GM18873 (cell line): ENCODE results near the gene MYL6B.
A peak's percentile ranks its signal among the peaks of the same experiment; 100 is the strongest.
"Not testable (repeated sequence)": the region's sequence is repeated elsewhere in the genome, so short reads cannot be mapped to it uniquely, and the experiment has no call there.

Experiments
- ATAC-seq: cut with Tn5 transposase; IDR thresholded peaks from one replicate; pipeline ENCODE4 v1.9.1; 2021; ENCODE audit warnings: mild to moderate bottlenecking, moderate library complexity, moderate number of reproducible peaks; ENCODE audit not compliant: unreplicated experiment, low FRiP score

Gene MYL6B

GRCh38 chr12:56151672-56152131 is 685 bp upstream of the MYL6B start:
- peak; percentile 42 for ATAC-seq

GRCh38 chr12:56152756-56153677 is 630 bp downstream of the MYL6B start:
- no peak for ATAC-seq

GRCh38 chr12:56153678-56154065 is 1.3 kb downstream of the MYL6B start:
- ATAC-seq: no peak

- ATAC-seq: no peak
Observed at GRCh38 chr12:56154246-56154771, 1.9 kb downstream of the MYL6B start.

- ATAC-seq: no peak
Observed at GRCh38 chr12:56154818-56155217, 2.4 kb downstream of the MYL6B start.

DNA sequence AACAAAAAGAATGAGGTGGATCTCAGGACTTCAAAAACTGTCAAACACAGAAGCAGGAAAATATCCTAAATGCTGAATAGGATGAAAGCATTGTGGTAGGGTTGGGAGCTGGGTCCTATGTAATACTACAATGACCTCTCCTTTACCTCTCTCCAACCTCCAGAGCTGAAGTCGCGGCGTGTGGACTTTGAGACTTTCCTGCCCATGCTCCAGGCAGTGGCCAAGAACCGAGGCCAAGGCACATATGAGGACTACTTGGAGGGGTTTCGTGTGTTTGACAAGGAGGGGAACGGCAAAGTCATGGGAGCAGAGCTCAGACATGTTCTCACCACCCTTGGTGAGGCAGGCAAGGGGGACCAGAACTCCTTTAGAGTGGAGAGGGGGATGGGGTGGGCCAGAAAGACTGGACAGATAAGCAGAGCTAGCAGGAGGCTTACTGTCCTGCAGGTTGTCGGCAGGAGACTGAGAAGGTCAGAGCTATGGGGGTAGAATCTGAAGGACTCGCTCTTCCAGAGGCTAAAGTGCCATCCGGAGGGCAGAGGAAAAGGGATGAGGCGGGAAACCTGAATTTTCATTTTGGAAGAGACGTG is 3.0 kb downstream of the MYL6B start:
- ATAC-seq: no peak

GRCh38 chr12:56156464-56157200 is 4.2 kb downstream of the MYL6B start:
- ATAC-seq: not testable (repeated sequence)

DNA sequence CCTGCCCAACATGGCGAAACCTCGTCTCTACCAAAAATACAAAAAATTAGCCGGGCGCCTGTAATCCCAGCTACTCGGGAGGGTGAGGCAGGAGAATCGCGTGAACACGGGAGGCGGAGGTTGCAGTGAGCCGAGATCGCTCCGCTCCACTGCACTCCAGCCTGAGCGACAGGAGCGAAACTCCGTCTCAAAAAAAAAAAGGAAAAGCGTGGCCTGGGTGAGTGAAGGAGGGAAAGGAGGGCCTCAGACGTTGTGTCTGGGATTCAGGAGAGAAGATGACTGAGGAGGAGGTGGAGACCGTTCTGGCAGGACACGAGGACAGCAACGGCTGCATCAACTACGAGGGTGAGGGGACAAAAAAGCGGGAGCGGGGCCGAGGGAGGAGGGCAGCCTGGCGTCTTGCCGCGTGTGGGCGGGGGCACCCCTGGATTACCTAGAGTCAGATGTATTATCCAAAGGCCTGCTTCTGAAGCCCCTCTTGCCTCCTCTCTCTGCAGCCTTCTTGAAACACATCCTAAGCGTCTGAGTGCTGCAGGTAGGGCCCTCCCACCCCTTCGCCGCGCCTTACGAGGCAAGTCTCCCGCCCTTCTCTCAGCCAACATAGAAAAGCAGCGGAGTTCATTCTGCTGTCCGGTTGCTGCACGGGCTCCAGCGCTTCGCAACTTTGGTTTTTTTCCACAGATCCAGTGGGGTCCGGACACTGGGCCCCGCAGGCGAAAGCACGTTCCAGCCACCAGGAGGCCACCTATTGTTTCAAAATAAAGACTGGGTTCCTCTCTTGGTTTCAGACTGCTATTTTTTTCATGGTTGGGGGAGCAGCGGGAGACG is 5.0 kb downstream of the MYL6B start:
- peak; percentile 32 for ATAC-seq

DNA sequence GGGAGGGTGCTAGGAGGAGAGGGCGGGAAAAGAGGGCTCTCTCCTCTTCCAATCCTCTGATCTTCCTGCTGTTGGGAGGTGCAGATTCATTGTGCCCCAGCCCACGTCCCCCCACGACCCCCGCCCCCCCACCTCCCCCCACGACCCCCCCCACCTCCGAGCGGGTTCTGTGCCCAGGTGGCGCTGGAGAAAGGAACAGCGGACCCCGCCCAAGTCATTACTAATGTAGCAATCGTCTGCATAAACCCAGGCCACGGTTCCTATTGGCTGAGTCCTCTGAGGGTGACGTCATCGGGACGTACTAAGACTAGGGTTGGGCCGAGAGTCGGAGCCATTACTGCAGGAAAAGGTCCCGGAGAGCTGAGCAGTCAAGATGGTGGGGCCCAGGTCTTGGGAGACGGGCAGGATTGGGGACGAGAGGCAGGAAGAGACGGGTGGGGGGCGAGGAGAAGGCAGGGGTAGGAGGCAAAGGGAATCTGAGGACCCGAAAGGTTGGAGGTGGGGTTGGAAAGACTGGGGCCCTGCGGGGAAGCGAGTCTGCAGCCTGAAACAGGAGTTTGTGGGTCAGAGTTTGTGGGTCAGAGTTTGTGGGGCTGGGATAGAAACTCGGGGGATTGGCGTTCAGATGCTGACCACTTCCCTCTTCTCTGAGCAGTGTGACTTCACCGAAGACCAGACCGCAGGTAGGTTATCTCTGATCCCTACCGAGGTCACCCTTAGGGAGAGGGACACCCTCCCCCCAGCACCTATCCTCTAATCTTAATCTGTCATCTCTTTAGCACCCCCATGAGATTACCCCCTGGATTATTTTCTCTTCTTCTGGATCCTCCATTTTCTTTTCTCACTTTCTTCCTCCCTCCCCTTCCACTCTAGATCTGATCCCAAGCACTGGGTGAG is 5.9 kb downstream of the MYL6B start, which contains the start of gene MYL6:
TSS of gene MYL6 (plus strand) at position 331 of the 897 bp plus-strand sequence. CDS start at position 374, 43 bp downstream.
- peak; percentile 76 for ATAC-seq

GRCh38 chr12:56158926-56159461 is 6.6 kb downstream of the MYL6B start:
- ATAC-seq: no peak

DNA sequence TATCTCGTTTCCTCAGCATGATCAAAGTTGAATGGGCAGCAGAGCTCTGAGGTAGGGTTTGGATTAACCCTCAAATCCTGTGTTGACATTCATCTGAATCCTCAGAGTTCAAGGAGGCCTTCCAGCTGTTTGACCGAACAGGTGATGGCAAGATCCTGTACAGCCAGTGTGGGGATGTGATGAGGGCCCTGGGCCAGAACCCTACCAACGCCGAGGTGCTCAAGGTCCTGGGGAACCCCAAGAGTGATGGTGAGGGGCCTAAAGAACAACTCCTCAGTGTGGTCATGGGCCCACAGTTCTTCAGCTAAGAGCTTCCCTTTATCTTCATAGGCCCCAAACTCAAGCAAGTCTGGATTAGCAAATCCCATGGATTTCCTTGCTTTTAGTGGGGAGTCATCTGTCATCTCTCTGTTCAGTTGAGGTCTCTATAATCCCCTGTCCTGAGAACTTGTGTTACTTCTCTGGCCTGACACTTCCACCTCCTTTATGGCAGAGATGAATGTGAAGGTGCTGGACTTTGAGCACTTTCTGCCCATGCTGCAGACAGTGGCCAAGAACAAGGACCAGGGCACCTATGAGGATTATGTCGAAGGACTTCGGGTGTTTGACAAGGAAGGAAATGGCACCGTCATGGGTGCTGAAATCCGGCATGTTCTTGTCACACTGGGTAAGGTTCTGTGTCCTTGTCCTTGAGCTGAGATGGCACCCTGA is 7.2 kb downstream of the MYL6B start:
- no peak for ATAC-seq

- ATAC-seq: no peak
Observed at GRCh38 chr12:56160193-56160763, 7.9 kb downstream of the MYL6B start.

- no peak for ATAC-seq
Observed at GRCh38 chr12:56160894-56161689, 8.7 kb downstream of the MYL6B start.

- ATAC-seq: no peak
Observed at GRCh38 chr12:56161690-56162351, 9.4 kb downstream of the MYL6B start.

DNA sequence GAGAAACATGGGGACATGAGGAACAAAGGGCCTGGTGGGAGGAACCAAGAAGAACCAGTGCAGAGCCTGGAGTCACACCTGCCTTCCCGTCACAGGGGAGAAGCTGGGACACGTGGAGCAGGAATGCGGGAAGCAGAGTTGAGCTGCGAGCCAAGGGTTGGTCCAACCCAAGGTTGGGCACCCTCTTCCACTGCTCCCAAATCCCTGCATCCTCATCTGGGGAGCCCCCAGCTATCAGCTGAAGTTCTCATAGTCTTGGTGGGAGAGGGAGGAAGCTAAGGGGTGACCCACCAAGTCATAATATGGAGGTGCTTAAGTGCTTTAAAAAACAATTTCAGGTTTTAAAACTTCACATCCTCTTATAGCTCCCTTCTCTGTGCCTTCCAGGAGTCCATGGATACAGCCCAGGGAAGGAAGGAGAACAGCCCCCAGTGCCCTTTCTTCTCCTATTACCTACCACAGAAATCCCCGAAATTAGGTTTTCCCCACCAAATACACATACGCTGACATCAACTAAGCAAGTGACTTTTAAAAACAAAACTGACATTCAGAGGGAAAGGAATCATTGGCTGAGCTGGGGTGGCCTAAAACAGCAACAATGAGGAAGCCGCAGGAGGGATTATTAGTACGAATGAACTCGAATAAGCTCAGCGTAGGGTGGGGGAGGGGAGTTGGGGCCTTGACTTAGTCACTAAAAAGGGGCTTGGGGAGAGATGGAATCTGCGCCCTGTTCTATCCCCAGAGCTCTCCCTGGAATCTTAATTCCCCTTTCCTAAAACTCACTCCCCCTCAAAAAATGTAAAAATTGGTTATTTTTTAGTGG is 10.3 kb downstream of the MYL6B start:
- ATAC-seq: no peak
